Uterus (tissue), 2 donors: ENCODE data around the gene TTC39C.

ENCODE experiments used
- CTCF ChIP-seq, 4 experiments: fragments of 200-600 bp in 2 of 4; fragments of 450-650 bp in 2 of 4; sonication (generic) in 2 of 4; IDR thresholded peaks; one replicate each; pipeline ENCODE4 v1.5.1; 2016 to 2019; ENCODE audit warnings: antibody characterized with exemption in 4 of 4, mild to moderate bottlenecking in 2 of 4, moderate library complexity in 1 of 4
- POLR2A ChIP-seq, 2 donors: fragments of 450-650 bp; IDR thresholded peaks; one replicate each; pipeline ENCODE4 v1.6.1; 2016; ENCODE audit warnings: antibody characterized with exemption in 2 of 2, mild to moderate bottlenecking in 1 of 2, moderate library complexity in 1 of 2

GRCh38 chr18:24057804-24058203 lies 43.2 kb downstream of the TTC39C start:
- TF ChIP-seq POLR2A (IDR thresholded peaks at IDR 0.05) (no peak), CTCF (IDR thresholded peaks at IDR 0.05) (no peak)
